Activated T-cell treated with anti-CD3 and anti-CD28 coated beads, Interleukin-2, amount 50 U/mL, for 48 hours (primary cell): Measurements from ENCODE around the gene RNF31.
"Not testable (repeated sequence)": the region's sequence is repeated elsewhere in the genome, so short reads cannot be mapped to it uniquely, and the experiment has no call there.

Experiments used
- DNase-seq, 2 experiments: peaks; one replicate each; pipeline ENCODE4 v3.0.0-alpha.2; 2020

The RNF31 gene

DNA sequence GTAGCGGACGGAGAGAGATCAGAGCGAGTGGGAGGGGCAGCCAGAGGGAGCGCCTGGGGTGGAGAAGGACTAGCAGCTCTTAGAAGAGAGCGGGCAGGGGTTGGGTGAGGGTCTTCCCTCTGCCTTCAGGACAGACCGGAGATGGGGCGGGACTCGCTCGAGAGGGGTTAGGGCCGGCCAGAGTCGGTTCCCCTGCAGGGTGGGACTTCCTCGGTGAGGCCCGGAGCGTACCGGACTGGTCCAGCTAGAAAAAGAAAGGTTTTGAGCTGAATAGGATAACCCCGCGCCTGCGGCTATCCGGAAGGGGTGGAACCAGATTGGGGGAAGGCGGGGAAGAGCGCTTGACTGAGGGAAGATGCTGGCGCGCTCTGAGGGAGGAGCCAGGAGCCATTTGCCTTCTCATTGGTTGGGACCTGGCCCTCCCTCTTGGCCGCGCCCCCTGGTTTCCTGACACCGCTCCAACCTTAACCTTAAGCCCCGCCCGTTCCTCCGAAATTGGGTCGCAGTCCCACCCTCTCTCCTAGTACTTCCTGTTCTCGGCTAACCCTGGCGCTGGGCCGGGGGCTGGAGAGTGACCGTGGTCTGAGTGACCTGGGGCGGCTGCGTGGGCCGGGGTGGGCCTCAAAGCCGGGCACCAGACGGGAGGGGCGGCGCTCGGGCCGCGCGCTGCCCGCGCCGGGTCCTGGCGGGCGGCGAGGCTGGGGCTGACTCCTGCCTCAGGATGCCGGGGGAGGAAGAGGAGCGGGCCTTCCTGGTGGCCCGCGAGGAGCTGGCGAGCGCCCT, at the start of gene RNF31:
Gene RNF31 (plus strand): TSS at position 521 of the 783 bp plus-strand sequence. CDS start 201 bp downstream, at position 722.
- DNase-seq, result peak; percentile 97 to 98

DNA sequence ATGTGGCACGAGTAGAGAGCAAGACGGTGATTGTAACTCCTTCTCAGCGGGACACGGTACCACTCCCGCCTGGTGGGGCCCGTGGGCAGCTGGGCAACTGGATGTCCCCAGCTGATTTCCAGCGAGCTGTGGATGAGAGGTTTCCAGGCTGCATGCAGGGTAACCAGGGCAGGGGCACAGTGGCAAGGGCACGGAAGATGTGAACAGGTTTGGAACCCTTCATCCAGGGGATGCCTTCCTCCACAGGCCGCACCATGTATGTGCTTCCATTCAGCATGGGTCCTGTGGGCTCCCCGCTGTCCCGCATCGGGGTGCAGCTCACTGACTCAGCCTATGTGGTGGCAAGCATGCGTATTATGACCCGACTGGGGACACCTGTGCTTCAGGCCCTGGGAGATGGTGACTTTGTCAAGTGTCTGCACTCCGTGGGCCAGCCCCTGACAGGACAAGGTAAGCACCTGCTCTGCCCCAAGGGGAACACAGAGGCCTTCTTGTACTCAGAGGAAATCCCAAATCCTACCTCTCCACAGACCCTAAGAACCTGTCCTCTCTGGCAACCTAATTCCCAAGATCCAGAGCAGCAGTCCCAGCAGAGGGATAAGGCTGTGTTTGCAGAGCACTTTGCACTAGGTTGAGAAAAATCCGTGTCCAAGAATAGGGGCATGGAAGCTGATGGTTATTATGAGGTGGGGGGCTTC, 48.9 kb upstream of the RNF31 start:
- DNase-seq, result no peak

GRCh38 chr14:24098927-24099813, 48.1 kb upstream of the RNF31 start:
- no peak for DNase-seq

GRCh38 chr14:24100197-24100981, 46.9 kb upstream of the RNF31 start:
- no peak for DNase-seq

DNA sequence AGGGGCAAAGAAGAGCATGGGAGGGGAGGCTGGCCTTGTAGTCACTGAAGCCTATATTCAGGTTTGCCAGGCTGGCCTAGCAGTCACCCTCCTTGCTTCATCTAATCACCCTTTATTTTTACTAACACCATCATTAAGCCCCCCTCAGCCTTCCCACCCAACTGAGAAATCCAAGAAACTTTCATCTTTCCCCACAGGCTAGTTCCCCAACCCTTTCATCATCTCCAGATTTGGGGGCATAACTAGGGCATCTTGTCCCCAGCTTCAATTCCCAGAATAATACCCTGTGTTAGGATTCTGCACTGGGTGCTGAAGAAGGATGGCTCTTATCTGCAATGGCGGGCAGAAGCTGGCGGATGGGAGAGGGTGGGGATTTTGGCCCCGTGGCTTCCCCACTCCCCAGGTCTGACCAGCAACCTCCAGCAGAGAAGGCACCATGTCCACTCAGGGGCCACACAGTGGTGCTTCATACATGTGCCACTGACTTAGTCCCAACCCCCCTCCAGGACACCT, 46.3 kb upstream of the RNF31 start:
- no peak for DNase-seq

- no peak for DNase-seq
Observed at GRCh38 chr14:24102357-24103048, 44.8 kb upstream of the RNF31 start.

- DNase-seq, result no peak
Observed at GRCh38 chr14:24103451-24103850, 43.8 kb upstream of the RNF31 start.

DNA sequence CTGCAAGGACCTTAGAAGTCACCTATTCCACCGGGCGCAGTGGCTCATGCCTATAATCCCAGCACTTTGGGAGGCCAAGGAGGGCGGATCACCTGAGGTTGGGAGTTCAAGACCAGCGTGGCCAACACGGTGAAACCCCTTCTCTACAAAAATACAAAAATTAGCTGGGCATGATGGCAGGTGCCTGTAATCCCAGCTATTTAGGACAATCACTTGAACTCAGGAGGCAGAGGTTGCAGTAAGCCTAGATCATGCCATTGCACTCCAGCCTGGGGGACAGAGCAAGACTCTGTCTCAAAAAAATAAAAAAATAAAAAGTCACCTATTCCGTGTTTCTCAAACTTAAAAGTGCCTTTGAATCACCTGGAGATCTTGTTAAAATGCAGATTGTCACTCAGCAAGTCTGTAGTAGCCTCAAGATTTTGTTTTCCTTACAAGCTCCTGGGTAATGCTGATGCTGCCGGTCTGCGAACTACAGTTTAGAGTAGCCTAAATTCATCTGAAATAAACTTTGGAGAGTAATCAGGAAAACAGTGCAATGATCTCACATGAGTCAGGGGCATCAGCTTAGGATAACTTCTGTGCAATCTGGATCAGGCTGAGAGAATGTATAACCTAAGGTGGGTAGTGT, 41.6 kb upstream of the RNF31 start:
- not testable (repeated sequence) for DNase-seq

GRCh38 chr14:24106672-24107271, 40.5 kb upstream of the RNF31 start:
- DNase-seq, result no peak

DNA sequence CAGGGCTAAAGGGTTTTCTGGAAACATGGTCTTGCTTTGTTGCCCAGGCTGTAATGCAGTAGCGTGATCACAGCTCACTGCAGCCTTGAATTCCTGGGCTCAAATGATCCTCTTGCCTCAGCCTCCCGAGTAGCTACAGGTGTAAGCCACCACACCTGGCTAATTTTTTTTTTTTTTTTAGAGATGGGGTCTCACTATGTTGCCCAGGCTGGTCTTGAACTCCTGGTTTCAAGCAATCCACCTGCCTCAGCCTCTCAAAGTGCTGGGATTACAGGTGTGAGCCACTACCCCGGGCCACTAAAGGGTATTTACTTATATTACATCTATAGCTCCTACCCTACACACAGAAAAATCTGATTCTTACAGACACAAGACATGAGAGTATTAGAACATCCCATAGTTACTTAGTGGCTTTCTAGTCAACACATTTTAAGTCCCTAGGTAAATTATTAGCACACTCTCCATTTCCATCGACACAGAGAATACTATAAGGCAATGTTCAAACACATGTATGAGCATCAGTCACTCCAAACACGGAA, 38.9 kb upstream of the RNF31 start:
- no peak for DNase-seq

GRCh38 chr14:24110060-24110459, 37.2 kb upstream of the RNF31 start:
- DNase-seq, result no peak

GRCh38 chr14:24110523-24110922, 36.8 kb upstream of the RNF31 start:
- DNase-seq, result no peak

- no peak for DNase-seq
Observed at GRCh38 chr14:24113379-24113800, 33.9 kb upstream of the RNF31 start.

- peak; percentile 88 for DNase-seq
Observed at GRCh38 chr14:24113801-24114531, 33.3 kb upstream of the RNF31 start.

DNA sequence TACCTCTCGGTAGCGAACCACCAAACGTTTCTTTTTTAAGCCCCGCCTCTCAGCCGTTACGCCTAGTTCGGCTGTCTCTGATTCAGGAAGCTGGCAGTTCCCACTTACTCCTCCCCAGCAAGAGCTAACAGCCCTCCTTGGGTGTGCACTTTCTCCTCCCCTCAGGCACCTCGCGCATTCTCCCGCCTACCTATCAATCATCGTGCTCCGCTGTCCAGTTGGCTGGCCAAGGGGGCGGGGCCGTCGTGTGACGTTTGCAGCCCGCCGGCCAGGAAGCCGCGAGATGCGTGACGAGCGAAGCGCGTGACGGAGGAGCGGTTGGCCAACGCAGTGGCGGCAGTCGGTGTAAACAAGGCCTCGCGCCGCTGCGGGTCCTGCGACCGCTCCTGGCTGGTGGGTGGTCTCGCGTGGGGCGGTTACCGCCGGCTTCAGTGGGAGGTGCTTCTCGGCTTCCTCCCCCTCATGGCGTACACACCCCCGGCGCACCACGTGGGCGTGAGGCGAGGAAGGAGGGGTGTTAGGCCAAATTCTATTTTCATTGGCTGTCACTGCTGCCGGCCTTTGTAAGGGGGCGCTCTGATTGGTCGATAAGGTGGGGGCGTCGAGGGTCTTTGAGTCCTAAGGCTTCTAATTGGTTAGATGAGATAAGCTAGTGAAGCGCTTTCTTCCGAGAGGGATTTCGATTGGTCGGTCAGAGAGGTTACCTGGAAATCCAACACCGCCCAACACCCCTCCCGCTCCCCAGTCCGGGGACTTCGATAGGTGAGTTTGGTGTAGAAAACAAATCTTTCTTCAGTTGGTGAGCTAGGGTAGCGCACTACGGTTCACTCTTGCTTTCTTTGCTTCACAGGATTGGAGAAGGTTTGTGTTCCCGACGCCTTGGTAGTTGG, 32.5 kb upstream of the RNF31 start, which contains the start of the genes DCAF11 and NRL:
Gene DCAF11 (plus strand): TSS at position 246 of the 890 bp plus-strand sequence. CDS start 818 bp downstream, outside the sequence.
Gene NRL (minus strand): TSS at position 418 of the 890 bp plus-strand sequence. CDS start 32,101 bp downstream, outside the sequence.
- peak; percentile 98 to 99 for DNase-seq

DNA sequence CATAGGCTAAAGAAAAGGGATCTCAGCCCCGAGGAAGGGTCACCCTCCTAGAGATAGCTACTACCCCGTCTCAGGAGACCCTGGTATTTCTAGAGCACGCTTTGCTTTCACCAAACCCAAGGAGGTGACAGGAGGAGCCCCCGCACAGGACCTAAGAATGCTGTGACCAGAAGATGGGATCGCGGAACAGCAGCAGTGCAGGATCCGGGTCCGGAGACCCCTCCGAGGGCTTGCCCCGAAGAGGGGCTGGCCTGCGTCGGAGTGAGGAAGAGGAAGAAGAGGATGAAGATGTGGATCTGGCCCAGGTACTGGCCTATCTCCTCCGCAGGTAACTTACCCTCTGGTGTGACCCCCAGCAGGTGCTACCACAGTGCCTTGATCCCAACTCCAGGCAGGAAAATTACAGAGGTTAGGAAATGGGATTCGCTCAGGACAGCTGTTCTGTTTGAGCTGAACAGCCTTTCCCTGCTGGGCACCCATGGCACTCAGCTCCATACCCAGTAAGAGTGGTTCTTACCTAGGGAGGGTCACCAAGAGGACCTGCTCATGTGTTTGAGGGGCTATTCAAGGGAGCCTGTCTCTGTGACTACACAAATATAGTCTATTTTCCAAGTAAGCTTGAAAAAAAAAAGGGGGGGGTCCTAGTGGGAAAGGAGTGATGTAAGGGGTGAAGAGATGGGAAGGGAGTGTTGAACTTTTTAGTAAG, 31.7 kb upstream of the RNF31 start:
- no peak for DNase-seq

DNA sequence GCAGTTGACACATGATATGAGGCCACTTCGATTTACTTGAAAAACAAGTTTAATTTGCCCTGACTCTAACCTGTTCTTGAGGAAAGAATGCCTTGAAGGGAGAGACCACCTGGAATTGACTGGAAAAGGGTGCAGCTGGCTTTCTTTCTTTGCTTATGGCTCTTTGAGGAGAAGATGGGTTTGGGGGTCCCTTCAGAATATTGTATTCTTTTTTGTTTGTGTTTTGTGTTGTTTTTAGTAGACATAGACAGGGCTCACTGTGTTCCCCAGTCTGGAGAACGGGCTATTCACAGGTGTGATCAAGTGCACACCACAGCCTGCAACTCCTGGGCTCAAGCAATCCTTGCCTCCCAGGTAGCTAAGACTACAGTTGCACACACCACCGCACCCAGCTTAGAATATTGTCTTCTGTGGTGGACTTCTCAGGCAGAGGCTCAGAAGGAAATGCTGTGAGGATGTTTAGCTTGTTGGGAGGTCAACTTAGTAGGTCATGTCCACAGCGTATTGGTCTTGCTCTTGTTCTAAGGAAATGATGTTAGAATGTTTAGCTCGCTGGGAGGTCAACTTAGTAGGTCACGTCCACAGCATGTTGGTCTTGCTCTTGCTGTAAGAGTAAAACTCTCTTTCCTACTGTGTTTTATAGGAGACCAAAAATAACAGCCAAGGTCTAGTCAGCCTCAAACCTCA, 31.0 kb upstream of the RNF31 start:
- DNase-seq, result no peak
